ENCODE data around the gene HYCC2.

DNA sequence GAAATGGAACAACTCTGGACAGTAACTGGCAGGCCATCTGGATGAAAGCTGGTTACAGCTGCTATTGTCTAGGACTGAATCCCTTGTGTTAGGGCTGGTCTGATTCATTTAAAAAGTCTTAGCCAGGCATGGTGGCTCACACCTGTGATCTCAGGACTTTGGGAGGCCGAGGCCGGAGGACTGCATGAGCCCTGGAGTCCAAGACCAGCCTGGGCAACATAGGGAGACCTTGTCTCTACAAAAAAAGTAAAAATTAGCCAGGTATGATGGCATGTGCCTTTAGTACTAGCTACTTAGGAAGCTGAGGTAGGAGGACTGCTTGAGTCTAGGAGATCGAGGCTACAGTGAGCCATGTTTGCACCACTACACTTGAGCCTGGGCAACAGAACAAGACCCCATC lies 29.0 kb upstream of the HYCC2 start:
- TF ChIP-seq, protein P1, sequence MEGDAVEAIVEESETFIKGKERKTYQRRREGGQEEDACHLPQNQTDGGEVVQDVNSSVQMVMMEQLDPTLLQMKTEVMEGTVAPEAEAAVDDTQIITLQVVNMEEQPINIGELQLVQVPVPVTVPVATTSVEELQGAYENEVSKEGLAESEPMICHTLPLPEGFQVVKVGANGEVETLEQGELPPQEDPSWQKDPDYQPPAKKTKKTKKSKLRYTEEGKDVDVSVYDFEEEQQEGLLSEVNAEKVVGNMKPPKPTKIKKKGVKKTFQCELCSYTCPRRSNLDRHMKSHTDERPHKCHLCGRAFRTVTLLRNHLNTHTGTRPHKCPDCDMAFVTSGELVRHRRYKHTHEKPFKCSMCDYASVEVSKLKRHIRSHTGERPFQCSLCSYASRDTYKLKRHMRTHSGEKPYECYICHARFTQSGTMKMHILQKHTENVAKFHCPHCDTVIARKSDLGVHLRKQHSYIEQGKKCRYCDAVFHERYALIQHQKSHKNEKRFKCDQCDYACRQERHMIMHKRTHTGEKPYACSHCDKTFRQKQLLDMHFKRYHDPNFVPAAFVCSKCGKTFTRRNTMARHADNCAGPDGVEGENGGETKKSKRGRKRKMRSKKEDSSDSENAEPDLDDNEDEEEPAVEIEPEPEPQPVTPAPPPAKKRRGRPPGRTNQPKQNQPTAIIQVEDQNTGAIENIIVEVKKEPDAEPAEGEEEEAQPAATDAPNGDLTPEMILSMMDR (IDR thresholded peaks at IDR 0.05; ENCODE audit: extremely low read depth in 1 of 2, insufficient read depth in 1 of 2, low read depth in 1 of 2, low read length in 2 of 2), result no peak
- no peak for TF ChIP-seq POLR2A (IDR thresholded peaks at IDR 0.05; ENCODE audit: low read depth, low read length)
